Muscle of back (tissue), 11 donors: Measurements from ENCODE around the gene TJP2. TPM values are rescaled to one million over a fixed set of nuclear protein-coding genes. Genes with fewer than 3 reads are reported as not detected.

Experiments
- DNase-seq, 3 donors: peaks; one replicate each; pipeline versions ENCODE4 v3.0.0 to v3.0.0-alpha.2; 2013
- polyA plus RNA-seq, 10 donors: library from polyadenylated mRNA; unstranded; fragments of 120-200 nt; gene quantifications; one replicate each; pipeline ENCODE4 v1.2.1, GENCODE V29; 2013; ENCODE audit not compliant: insufficient read length in 10 of 10

Gene TJP2
- polyA plus RNA-seq, 10 donors, result 10.0 to 17.1 (median 13.7) TPM

- peak in 2 of 3 donors; percentile 20 to 28 for DNase-seq
Observed at GRCh38 chr9:69223605-69224004, 49.5 kb downstream of the TJP2 start.

- DNase-seq, result no peak
Observed at GRCh38 chr9:69229367-69229766, 55.3 kb downstream of the TJP2 start.

- DNase-seq, result no peak
Observed at GRCh38 chr9:69232135-69232534, 58.1 kb downstream of the TJP2 start.

- no peak for DNase-seq
Observed at GRCh38 chr9:69234683-69235082, 60.6 kb downstream of the TJP2 start.

GRCh38 chr9:69236188-69236587, 62.1 kb downstream of the TJP2 start:
- no peak for DNase-seq

- no peak for DNase-seq
Observed at GRCh38 chr9:69237702-69238295, 63.7 kb downstream of the TJP2 start.

- no peak for DNase-seq
Observed at GRCh38 chr9:69243116-69243515, 69.0 kb downstream of the TJP2 start.

GRCh38 chr9:69246629-69247028, 72.6 kb downstream of the TJP2 start:
- no peak for DNase-seq

GRCh38 chr9:69248005-69248404, 73.9 kb downstream of the TJP2 start:
- DNase-seq, result no peak

GRCh38 chr9:69249337-69249736, 75.3 kb downstream of the TJP2 start:
- peak in 1 of 3 donors; percentile 10 for DNase-seq

- no peak for DNase-seq
Observed at GRCh38 chr9:69250681-69251080, 76.6 kb downstream of the TJP2 start.

- no peak for DNase-seq
Observed at GRCh38 chr9:69252436-69252835, 78.4 kb downstream of the TJP2 start.

- peak in 2 of 3 donors; percentile 13 to 25 for DNase-seq
Observed at GRCh38 chr9:69253057-69253456, 79.0 kb downstream of the TJP2 start.

GRCh38 chr9:69254223-69254622, 80.1 kb downstream of the TJP2 start:
- no peak for DNase-seq

- DNase-seq, result no peak
Observed at GRCh38 chr9:69255591-69255990, 81.5 kb downstream of the TJP2 start.

GRCh38 chr9:69258551-69258950, 84.5 kb downstream of the TJP2 start:
- no peak for DNase-seq

GRCh38 chr9:69260161-69260560, 86.1 kb downstream of the TJP2 start:
- DNase-seq, result no peak

GRCh38 chr9:69261636-69262035, 87.6 kb downstream of the TJP2 start:
- no peak for DNase-seq

- DNase-seq, result no peak
Observed at GRCh38 chr9:69264526-69264925, 90.4 kb downstream of the TJP2 start.

- no peak for DNase-seq
Observed at GRCh38 chr9:69265891-69266290, 91.8 kb downstream of the TJP2 start.

GRCh38 chr9:69272212-69272611, 98.1 kb downstream of the TJP2 start:
- no peak for DNase-seq

- peak in 2 of 3 donors; percentile 17 to 53 for DNase-seq
Observed at GRCh38 chr9:69273161-69273560, 99.1 kb downstream of the TJP2 start.

GRCh38 chr9:69276775-69277174, 102.7 kb downstream of the TJP2 start:
- peak in 1 of 3 donors; percentile 7 for DNase-seq

- DNase-seq, result no peak
Observed at GRCh38 chr9:69279084-69279731, 105.1 kb downstream of the TJP2 start.
